Cerebellar nuclear complex (tissue), 1 donor: Measurements from ENCODE around the gene HOXB5.

ENCODE experiments used
- DNase-seq, 2 experiments: peaks; one replicate each; lab custom pipeline; 2025; lab: John Stamatoyannopoulos, UW

Gene HOXB5

DNA sequence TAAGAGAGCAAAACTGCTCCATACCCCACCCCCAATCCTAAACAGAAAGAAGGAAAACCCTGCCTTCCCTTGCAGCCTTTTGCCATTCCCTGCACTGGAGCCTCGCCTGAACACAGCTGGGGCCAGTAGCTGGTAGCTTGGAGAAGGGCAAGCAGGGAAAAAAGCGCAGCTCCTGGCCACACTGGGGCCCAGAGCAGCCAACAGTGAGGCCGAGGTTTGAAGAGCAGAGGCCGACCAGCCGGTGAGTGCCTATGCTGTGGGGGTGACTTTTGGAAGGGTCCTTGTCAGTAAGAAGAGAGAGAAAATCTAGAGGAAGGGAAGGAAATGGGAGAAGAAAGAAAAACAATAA, 35.8 kb upstream of the HOXB5 start:
- no peak for DNase-seq

DNA sequence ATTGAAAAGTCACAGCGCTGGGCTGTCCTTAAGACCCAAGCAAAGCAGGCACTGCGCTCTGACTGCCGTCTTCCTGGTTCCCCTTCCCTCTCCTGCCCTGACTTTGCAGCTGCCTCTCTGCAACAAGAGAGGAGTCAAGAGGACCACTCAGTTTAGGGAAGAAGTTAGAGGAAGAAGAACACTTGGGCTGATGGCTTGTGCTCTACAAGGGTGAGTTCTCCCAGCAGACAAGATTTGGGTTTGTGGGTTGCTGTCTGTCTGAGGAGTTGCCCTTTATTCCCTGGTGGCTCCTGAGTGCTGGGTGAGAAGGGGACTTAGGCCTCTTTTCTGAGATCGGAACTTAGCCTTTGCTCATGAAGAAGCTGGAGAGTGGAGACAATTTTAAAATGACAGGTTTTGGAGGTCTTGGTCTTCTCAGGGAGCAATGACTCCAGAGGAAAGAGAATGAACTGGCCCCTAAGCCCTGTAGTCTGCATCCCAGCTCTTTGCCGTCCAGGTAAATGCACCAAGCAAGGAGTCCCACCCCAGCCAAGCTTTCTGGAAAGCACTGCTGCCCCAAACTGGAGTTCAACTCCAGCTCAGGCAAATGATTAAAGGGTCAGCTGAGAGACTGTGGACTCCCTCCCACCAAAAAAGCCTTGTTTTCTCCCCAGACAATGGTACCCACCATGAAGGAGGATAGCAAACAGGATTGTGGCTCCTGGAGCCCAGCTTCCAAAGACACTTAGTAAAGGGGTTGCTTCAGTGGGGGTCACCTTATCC, 35.3 kb upstream of the HOXB5 start:
- DNase-seq, result no peak

DNA sequence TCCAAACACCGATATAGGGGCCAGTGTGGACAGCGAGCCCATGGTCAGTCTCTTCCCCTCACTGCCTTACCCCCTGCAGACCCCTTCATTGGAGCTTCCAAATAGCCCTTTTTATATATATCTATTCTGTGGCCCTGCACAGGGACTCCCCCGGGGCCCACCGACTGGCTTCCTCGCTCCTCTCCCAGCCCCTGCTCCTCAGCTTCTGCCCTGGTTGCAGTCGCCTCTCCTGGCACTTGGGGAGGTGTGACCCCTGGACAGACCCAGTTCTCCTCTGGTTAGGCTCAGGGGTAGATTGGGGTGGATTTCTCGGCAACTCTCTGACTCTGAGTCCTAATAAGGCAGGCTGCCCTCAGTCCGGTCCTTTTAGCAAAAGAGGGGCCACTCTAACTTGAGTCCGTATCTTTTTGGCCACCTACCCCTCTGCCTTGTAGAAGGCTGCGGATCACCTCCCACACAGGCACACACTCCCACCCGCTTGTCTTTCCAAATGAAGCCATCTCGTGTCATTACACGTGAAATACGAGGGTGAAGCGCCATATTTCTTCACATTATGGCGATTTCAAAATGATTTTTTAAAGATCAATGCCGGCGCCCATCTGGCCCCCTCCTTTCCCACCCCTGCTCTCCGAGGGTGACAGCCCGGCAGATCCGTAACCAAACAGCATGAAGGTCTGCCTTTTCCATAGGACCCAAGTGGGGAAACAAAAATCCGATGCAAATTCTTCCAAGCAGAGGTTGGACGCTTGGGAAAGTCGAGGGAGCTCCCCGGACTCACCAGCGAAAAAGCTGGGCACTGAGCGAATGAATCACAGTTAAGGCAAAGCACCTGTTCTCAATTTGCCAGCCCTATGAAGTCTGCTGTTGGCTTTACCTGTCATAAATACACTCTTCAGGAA, 34.3 kb upstream of the HOXB5 start:
- no peak for DNase-seq

DNA sequence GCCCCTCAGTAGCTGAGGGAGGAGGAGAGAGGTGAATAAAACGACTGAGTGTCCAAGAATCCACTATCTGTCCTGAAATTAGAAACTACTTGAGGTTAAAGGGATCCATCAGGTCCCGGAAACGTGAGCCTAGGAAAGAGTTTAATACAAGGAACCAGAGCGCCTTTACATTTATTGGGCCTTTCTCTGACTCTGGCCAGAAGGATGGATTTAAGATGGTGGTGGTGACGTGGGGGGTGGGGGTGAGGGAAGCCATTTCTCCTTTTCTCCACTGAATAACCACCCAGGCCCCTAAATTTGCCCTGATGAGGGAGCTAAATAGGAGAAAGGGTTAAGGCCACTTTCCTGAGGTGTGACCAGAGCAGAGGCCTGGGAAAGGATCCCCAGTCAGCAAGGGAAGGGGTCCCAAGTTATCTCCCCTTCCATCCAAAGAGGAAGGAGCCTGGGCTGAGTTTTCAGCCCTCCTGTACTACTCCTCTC, 33.6 kb upstream of the HOXB5 start:
- no peak for DNase-seq

DNA sequence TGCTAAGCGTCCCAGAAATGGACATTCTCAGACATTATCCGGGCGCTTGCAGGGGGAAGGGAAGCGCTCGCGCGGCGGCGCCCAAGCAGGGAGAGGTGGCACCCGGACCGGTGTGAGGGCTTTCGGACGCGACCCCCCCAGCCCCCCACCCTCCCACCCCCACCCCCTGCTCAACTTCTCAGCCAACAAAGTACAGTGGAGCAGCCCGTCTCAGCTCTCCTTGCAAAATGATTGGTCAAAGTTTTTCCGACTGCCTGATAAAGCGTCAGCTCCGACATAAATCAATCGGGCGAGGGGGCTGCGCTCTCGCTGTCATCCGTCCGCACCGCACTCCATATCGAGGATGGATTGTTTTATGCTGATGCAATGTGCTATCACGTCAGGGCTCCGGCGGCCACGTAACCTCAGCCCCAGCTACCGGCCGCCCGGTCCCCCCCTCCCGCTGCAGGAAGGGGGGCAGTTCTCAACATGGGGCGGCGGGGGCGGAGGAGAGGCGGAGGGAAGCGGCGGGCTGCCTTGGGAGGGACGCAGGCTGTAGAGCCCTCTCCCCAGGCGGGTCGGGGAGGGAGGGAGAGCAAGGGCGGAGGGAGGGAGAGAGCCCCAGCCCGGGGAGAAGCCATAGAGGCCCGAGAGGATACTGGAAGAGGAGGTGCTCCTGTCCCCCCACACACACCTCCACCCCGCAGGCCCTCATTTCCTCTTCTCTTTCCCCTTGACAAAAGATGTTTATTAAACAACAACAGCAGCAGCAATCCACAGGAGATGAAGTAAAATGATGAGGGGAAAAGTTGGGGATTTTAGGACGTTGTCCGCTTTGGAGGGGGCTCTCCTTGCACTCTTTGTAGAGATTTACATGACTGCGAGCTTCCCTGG, 32.9 kb upstream of the HOXB5 start, which contains the start of gene HOXB9:
HOXB9 (minus strand) TSS at position 114 of the 873 bp plus-strand sequence; CDS start at position 25, 89 bp downstream.
- DNase-seq, result no peak

DNA sequence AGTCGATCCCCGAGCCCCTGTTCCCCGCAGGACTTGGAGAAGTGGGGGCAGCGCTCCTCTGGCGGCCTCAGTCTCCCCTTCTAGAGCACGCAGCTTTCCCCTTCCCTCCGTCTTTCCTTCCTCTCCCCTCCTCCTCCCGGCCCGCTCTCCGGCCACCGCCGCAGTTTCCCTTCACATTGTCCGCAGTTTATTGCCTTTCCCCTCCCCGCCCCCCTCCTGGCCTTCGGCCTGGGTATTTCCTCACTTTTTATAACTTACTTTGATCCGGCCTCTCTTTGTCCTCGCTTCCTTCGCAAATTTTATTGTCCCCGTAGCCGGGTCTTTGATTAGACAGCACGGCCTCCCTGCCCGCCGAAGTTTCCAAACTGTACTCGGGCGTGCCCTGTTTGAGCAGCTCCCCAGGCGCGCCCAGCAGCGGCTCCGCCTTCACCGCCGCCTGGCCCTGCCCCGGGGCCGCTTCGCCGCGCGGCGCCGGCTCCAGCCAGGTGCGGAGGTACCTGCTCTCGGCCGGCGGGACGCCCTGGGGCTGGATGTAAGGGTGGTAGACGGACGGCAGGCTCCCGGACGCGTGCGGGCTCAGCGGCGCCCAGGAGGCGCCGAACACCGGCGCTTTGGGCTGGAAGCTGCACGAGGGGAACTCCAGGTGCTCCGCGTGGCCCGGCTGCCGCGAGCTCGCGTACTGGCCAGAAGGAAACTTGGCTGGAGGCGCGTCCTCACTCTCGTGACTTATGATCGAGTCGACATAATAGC, 32.1 kb upstream of the HOXB5 start:
- no peak for DNase-seq

DNA sequence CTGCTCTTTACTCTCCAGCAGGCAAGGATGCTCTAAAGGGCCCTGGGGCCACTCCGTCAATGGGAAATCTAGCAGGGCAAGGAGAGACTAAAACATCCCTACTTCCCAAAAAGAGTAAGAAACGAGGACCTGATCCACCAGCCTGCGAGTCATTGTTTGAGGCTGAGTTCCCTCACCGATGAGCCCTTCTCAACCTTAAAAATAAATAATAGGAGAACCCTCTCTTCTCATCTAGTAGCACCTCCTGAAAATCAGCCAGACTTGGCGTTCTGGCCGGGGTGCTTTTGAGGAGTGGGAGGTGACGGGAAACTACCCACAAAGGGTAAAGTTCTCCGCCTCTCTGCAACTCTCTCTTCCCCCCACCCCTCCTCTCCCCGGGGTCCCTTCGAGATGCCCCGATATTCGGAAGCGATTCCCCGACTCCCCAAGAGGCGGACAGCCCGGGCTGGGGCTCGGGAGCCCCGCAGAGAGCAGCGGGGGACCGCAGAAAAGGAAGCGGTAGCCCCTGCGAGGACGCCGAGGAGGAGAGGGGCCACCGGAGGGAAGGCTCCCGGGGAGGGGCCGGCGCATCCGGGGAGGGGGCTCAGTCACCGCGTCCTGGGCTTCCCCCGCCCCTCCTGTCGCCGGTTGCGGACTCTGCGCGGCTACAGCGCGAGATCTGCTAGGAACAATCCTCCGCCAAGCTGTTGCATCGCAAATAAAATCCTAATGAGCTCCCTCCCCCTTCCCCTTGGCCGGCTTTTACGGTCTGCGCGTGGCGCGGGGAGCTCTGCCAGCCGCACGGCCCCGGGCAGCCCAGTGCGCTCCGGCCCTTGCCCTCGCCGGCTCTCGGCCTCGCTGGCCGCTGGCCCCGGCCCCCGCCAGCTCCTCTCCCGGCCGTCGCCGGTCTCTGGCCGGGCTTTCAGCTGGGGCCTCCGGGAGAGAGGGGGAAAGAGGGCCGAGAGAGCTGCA, 31.2 kb upstream of the HOXB5 start:
- DNase-seq, result no peak

DNA sequence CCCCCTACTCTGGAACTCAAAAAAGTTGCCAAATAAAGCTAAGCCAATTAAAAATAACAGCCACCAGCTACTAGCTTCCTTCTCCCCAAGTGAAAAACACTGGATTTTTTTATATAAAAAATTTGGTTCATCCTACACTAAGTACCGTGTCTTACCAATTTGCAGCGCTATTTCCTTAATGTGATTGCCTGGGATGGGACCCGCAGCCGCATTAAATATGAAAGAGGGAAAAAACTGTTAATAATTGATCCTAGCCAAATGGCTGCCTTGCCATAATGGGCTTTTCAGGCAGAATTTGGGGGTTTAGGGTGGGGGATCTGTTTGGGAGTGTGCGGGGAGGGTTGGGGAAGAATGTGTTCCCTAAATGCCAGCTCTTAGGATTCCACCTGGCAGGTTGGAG, 30.5 kb upstream of the HOXB5 start:
- DNase-seq, result no peak

DNA sequence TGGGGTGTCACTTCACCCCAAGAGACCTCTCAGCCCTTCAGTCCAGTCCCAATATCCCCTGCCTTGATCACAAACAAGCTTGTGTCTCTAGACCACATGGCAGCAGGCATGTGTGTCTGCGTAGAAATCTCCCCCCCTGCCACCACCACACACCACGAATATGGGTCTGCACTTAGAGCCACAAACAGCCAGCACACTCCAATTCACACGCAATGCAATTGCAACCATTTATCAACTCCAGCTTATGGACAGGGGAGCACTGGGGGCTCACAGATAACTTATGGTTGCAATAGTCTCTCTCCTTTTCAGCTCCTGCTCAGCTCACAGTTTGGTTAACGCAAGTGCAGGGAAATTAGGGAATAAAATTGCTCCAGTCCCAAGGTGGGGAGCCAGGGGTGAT, 30.0 kb upstream of the HOXB5 start:
- no peak for DNase-seq

DNA sequence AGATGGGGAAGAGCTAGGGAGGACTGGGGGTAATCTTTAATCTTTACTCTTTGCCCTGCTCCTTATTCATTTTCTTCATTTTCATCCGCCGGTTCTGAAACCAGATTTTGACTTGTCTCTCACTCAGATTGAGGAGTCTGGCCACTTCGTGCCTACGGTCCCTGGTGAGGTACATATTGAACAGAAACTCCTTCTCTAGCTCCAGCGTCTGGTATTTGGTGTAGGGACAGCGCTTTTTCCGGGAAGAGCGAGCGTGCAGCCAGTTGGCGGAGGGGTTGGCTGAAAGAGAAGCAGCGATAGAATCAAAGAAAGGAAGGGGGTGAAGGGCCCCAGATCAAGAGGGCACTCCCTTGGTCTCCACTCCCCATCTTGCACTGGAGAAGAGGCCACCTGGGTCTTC, 29.3 kb upstream of the HOXB5 start:
- DNase-seq, result no peak

DNA sequence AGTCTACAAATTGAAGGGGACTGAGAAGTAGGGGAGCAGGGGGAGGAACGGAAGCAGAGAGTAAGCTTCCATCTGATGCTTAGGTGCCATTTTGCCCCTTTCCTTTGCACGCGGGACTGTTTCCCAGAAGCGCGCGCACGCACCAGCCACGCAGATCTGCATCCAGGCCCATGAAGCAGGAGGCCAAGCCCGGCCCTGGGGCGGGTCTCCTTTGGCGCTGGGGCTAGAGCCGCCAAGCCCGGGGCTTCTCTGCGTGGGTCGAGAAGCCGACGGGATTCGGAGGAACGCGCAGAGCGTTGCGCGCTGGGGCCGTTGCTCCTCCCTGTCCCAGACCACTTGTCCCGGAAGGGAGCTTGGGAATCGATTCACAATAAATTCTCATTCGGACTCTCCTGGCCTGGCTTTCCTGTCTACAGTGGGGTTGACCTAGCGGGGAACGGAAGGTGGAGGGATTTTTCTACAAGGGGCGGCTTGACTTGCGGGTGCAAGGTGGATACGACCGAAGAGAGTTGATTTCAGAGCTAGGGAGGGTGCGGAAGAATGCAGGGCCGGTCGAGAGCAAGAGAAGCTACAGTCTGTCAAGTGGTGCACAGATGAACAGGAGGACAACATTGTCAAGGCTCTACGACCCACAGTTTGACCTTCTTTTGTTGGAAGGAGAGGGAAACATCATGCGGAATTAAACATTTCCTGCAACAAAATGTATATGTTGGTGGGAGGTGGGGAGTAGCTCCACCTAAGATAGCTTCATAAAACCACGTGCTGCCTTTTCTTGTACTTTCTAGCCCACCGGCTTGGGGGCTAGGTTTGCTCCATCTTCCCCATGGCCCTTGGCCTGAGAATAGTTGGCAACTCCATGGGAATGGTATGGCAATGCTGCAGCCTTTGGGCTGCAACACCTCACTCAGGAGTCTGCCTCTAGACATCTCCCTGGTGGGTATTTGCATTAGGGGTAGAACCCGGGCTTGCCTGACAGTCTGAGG, 28.1 kb upstream of the HOXB5 start:
- DNase-seq, result no peak

DNA sequence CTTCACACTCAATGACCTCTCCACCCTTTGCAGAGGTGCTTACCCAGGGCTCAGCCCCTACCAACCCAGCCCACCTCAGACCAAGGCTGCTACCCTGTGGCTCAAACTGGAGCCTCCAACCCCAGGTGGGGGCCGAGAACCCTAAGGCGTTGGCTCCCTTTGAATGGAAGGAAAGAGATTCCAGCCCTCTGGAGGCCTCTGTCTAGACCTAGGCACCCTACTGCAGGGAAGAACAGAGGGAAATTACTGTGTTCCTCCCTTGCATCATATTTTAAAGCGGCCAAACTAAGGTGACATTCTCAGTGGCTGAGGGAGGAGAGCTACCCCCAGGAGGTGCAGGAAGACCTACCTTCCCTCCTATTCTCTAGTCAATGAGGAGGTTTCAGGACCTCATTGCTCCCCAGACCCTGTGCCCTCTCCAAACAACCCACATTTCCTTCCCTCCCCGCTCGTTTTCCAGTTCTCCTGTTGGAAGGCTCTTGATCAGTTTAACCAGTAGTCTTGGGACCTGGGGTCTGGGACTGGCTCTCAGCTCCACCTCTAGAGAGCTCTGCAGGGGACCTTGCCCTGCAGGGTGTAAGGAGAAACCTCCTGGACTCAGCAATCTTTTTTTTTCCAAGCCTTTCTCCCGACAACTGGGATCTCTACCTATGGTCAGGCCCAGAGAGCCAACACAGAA, 27.0 kb upstream of the HOXB5 start:
- DNase-seq, result no peak

DNA sequence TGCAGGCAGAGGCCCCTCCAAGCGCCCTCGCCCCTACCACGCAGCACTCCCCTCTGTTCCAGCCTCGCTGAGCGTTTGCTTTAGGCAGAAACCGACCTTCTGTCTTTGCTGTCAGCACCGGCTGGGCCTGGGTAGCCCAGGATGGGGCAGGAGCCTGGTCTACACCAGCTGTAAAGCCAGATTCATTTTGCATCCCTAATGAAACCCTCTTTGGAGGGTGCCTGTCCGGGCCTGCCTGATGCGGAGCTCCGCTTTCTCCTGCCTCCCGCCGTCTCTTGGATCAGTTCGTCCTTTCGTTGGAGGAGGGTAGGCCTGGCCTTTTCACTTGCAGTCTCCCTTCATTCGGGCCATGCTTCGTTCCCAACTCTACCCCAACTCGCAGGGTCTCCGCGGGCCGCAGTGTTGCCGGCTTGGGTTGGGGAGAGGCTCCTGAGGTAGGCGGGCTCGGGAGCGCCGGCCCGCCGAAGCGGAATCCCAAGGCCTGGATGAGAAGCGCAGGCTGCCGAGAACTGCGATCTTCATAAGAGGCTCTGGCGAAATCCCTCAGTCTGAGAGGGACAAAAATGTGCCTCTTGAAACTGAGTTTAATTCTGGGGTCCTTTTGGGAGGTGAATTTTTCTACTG, 26.4 kb upstream of the HOXB5 start:
- no peak for DNase-seq

DNA sequence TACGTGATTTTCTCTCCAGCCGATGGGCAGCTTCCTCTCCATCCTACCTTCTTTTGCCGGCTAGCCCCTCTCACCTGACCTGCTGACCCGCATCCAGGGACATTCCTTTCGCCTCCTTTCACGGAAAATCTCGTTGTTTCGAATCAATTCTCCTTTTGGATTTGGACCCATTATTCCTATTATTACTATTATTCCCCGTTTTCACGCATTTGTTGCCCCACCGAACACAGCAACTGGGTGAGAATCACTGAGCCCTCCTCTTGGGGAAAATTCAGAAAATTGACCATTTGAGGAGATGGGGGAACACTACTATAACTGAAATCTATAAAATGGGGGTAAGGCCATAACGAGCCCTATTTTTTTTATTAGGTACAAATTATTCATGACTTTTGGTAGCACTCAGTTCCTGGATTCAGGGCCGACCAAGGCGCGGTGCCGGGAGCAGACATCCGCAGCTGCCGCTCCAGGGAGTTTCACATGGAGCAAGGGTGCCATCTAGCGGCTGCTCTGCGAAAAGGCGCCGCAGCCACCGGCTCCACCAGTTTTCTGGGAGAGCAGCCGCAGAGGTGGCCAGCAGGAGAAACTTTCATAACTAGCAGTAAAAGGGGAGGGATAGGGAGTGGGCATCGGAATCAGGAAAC, 24.8 kb upstream of the HOXB5 start:
- DNase-seq, result peak in 1 of 2 experiments; percentile 29

DNA sequence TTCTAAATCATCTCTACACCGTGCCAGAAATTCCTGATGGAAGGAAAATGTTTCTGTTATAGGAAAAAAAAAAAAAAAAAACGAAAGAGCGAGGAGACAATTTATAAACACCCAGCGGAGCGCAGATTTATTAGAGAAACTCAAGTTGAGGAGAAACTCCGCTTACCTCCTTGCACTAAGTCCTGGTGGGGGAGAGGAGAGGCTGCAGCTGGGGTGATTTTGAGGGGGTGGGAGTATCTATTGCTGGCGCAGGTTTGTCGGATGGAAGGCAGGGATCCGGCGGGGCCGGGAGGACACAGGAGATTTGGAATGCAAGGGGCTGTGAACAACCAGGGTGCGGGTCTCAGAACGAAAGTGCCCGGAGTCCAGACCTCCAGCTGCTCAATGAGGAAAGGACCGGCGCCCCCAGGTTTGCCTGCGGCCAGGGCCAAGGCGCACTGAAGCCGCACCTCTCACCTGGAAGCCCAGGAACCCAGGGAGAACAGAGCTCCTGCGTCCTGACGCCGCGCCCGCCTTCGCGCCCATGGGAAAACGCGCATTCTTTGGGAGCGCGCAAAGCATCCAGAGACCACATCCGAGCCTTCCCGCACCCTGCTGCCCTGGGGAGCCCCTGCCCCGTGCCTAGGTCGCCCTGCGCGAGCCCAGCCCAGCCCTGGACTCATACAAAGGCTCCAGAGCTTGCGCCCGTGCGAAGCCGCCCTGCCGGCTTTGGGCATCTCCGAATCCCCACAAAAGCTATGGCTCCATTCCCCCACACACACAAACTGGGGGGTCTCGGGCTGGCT, 24.1 kb upstream of the HOXB5 start:
- no peak for DNase-seq

DNA sequence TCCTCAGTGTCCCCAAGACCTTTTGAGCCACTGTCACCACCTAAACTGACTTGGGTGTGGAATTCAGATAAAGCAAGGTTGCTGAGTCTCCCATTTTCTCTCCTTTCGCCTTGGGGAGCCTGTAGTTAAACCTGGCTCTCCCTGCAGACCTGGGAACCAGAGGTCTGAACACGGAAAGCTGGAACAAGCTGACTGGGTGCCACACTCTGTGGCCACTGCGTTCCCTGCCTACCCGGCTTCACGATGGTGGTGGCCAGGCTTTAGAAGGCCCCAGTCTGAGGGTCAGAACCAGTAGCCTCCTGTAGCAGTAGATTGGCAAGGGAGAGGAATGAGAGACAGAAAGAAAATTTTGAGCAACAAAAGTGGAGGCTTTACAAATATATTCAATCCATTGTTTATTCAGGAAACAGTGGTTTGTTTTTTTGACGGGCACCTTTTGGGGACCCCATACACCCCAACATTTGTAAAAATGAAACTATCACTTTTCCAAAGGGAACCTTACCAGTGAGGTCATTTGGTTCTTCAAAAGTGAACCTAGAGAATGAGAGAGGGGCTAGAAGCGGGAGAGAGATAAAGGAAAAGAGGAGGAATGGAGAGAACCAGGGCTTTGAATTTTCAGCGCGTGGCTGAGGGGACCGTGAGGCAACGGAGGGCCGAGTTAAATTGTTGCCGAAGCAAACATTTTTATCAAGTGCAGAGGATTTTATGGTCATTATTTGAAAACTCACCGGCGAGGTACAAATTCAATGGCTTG, 23.3 kb upstream of the HOXB5 start:
- DNase-seq, result no peak
